ENCODE results near the gene CEP112.
"Not testable (repeated sequence)": the region's sequence is repeated elsewhere in the genome, so short reads cannot be mapped to it uniquely, and the experiment has no call there.

CEP112 gene

GRCh38 chr17:65814418-65814817 lies 377.5 kb downstream of the CEP112 start:
- TF ChIP-seq CTCF (conservative IDR thresholded peaks at IDR 0.05) = peak; percentile 48
- TF ChIP-seq ZFX (IDR thresholded peaks at IDR 0.05) = no peak

GRCh38 chr17:65813306-65813705 lies 378.6 kb downstream of the CEP112 start:
- H3K27ac ChIP-seq = no peak overlapping the region
- TF ChIP-seq CTCF (conservative IDR thresholded peaks at IDR 0.05) = no peak
- no peak for TF ChIP-seq ZFX (IDR thresholded peaks at IDR 0.05)

More at GRCh38 chr17:65814418-65814817, 377.5 kb downstream of the CEP112 start:
- H3K27ac ChIP-seq = no peak overlapping the region

- TF ChIP-seq ZFX (IDR thresholded peaks at IDR 0.05) (no peak), CTCF (conservative IDR thresholded peaks at IDR 0.05) (no peak)
- H3K27ac ChIP-seq = no peak overlapping the region
Observed at GRCh38 chr17:65811043-65811442, 380.9 kb downstream of the CEP112 start.

- TF ChIP-seq CTCF (conservative IDR thresholded peaks at IDR 0.05) (no peak), ZFX (IDR thresholded peaks at IDR 0.05) (no peak)
- H3K27ac ChIP-seq = no peak overlapping the region
Observed at GRCh38 chr17:65809366-65809765, 382.6 kb downstream of the CEP112 start.

GRCh38 chr17:65808566-65808965 lies 383.4 kb downstream of the CEP112 start:
- not testable (repeated sequence) for H3K27ac ChIP-seq

GRCh38 chr17:65807361-65807760 lies 384.6 kb downstream of the CEP112 start:
- TF ChIP-seq CTCF (conservative IDR thresholded peaks at IDR 0.05) = no peak
- no peak overlapping the region for H3K27ac ChIP-seq

GRCh38 chr17:65801513-65801912 lies 390.4 kb downstream of the CEP112 start:
- no peak overlapping the region for H3K27ac ChIP-seq
- TF ChIP-seq CTCF (conservative IDR thresholded peaks at IDR 0.05) (no peak), ZFX (IDR thresholded peaks at IDR 0.05) (no peak)

- TF ChIP-seq CTCF (conservative IDR thresholded peaks at IDR 0.05) (no peak), ZFX (IDR thresholded peaks at IDR 0.05) (no peak)
- H3K27ac ChIP-seq = no peak overlapping the region
Observed at GRCh38 chr17:65800655-65801054, 391.3 kb downstream of the CEP112 start.

Data from C4-2B (cell line).